ENCODE data around the gene AUTS2.

- TF ChIP-seq SPI1 (IDR thresholded peaks at IDR 0.05; ENCODE audit: borderline replicate concordance, low read depth) = no peak
- TF ChIP-seq, protein P1, sequence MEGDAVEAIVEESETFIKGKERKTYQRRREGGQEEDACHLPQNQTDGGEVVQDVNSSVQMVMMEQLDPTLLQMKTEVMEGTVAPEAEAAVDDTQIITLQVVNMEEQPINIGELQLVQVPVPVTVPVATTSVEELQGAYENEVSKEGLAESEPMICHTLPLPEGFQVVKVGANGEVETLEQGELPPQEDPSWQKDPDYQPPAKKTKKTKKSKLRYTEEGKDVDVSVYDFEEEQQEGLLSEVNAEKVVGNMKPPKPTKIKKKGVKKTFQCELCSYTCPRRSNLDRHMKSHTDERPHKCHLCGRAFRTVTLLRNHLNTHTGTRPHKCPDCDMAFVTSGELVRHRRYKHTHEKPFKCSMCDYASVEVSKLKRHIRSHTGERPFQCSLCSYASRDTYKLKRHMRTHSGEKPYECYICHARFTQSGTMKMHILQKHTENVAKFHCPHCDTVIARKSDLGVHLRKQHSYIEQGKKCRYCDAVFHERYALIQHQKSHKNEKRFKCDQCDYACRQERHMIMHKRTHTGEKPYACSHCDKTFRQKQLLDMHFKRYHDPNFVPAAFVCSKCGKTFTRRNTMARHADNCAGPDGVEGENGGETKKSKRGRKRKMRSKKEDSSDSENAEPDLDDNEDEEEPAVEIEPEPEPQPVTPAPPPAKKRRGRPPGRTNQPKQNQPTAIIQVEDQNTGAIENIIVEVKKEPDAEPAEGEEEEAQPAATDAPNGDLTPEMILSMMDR (IDR thresholded peaks at IDR 0.05; ENCODE audit: insufficient read depth, low read length) = no peak
- no peak for TF ChIP-seq POLR2AphosphoS5 (IDR thresholded peaks at IDR 0.05; ENCODE audit: low read depth)
Observed at GRCh38 chr7:69898189-69898588, 299.9 kb downstream of the AUTS2 start.

All from HL-60 (cell line).